PC-3 (cell line): ENCODE measurements around the gene MCL1. TPM values are rescaled to one million over a fixed set of nuclear protein-coding genes. Genes with fewer than 3 reads are reported as not detected.
A peak's percentile ranks its signal among the peaks of the same experiment; 100 is the strongest.
"Not testable (repeated sequence)": the region's sequence is repeated elsewhere in the genome, so short reads cannot be mapped to it uniquely, and the experiment has no call there.

Source experiments
- ATAC-seq: fragments of 200-7000 bp; cut with Tn5 transposase; 2 replicates; pipeline ENCODE4 v1.9.1; 2020; ENCODE audit warnings: mild to moderate bottlenecking, moderate library complexity
- BruUV-seq: library from RNA; stranded (reverse); fragments of 400-500 nt; replicated peaks from 2 replicates; lab custom pipeline; 2021; lab: Mats Ljungman, UMichigan
- CTCF ChIA-PET: fragments of 300-600 bp; sonication (Branson Sonifier 250); formaldehyde crosslinking; loops from one replicate; lab custom pipeline; 2022; ENCODE audit warnings: antibody characterized with exemption; lab: Charles Lee
- POLR2A ChIA-PET: fragments of 300-600 bp; sonication (Branson Sonifier 250); formaldehyde crosslinking; loops from one replicate; lab custom pipeline; 2022; ENCODE audit warnings: antibody characterized with exemption; ENCODE audit not compliant: unreplicated experiment; lab: Charles Lee
- DNase-seq: peaks from one replicate; pipeline ENCODE4 v3.0.0-alpha.2; 2015
- H2AFZ ChIP-seq: fragments of 300-600 bp; sonication (generic); 2 replicates; pipeline ENCODE4 v1.6.0; 2016; ENCODE audit warnings: antibody characterized with exemption, low read length
- H3F3A ChIP-seq: fragments of 300-600 bp; sonication (generic); one replicate; pipeline ENCODE4 v1.6.0; 2017; ENCODE audit warnings: antibody characterized with exemption, low read length, control low read depth, mild to moderate bottlenecking; ENCODE audit not compliant: unreplicated experiment
- H3K27ac ChIP-seq: fragments of 300-600 bp; sonication (generic); 2 replicates; pipeline ENCODE4 v1.5.1; 2016; ENCODE audit warnings: mild to moderate bottlenecking, low read length
- H3K27me3 ChIP-seq: fragments of 300-600 bp; sonication (generic); 2 replicates; pipeline ENCODE4 v1.6.1; 2016; ENCODE audit warnings: low read length, mixed read lengths
- H3K36me3 ChIP-seq: fragments of 300-600 bp; sonication (generic); 2 replicates; pipeline ENCODE4 v1.6.1; 2016; ENCODE audit warnings: low read depth, mixed run types, low read length, mixed read lengths
- H3K4me1 ChIP-seq: fragments of 300-600 bp; sonication (generic); 2 replicates; pipeline ENCODE4 v1.5.1; 2016; ENCODE audit warnings: low read length; ENCODE audit not compliant: insufficient read depth
- H3K4me2 ChIP-seq: fragments of 300-600 bp; sonication (generic); 2 replicates; pipeline ENCODE4 v1.6.0; 2016; ENCODE audit warnings: low read length
- H3K4me3 ChIP-seq: fragments of 300-600 bp; sonication (generic); 2 replicates; pipeline ENCODE4 v1.5.1; 2016; ENCODE audit warnings: mild to moderate bottlenecking, low read length, mixed read lengths
- H3K79me2 ChIP-seq: fragments of 300-600 bp; sonication (generic); 2 replicates; pipeline ENCODE4 v1.6.1; 2017; ENCODE audit warnings: low read length, mixed read lengths
- H3K9ac ChIP-seq: fragments of 300-600 bp; sonication (generic); 2 replicates; pipeline ENCODE4 v1.6.0; 2016; ENCODE audit warnings: mild to moderate bottlenecking, low read length
- H3K9me2 ChIP-seq: fragments of 300-600 bp; sonication (generic); replicated peaks from 2 replicates; pipeline ENCODE4 v1.6.1; 2016; ENCODE audit warnings: mixed run types, low read length, mixed read lengths
- H3K9me3 ChIP-seq: fragments of 300-600 bp; sonication (generic); 2 replicates; pipeline ENCODE4 v1.6.1; 2016; ENCODE audit warnings: low read length, mixed read lengths
- H4K20me1 ChIP-seq: fragments of 300-600 bp; sonication (generic); 2 replicates; pipeline ENCODE4 v1.6.1; 2016; ENCODE audit warnings: low read length, mixed read lengths
- CTCF ChIP-seq: fragments of 300-600 bp; sonication (generic); conservative IDR thresholded peaks from 2 replicates; pipeline ENCODE4 v1.5.1; 2017; ENCODE audit warnings: antibody characterized with exemption, low read depth, mild to moderate bottlenecking, low read length
- EZH2 ChIP-seq: fragments of 300-600 bp; sonication (generic); IDR thresholded peaks from one replicate; pipeline ENCODE4 v1.6.1; 2017; ENCODE audit warnings: antibody characterized with exemption, mild to moderate bottlenecking, low read length; ENCODE audit not compliant: unreplicated experiment
- EZH2phosphoT487 ChIP-seq: fragments of 300-600 bp; sonication (generic); IDR thresholded peaks from 2 replicates; pipeline ENCODE4 v1.6.1; 2018; ENCODE audit warnings: mild to moderate bottlenecking, antibody characterized with exemption, low read length, borderline replicate concordance
- intact Hi-C: fragments of 100-400 bp; cut with micrococcal nuclease; formaldehyde crosslinking; loops from 2 replicates; pipeline ENCODE4 v1.9.0; 2023
- total RNA-seq: library from RNA; depleted of rRNA; stranded (reverse); fragments of >200 nt; gene quantifications from 2 replicates; pipeline ENCODE4 v1.2.3, GENCODE V29; 2014

MCL1 gene
- total RNA-seq, 1 experiment from 2014 or later: 285 TPM

- POLR2A ChIA-PET: interaction anchor here (0.6 to 2.0 kb wide), 5 partner anchors 38 to 329 kb away, joined by 4 to 15 read pairs (median 9); partner anchors contain the start of genes GOLPH3L and MCL1
- H3K27me3 ChIP-seq: no peaks in the 10 kb centered on the region
- no peaks in the 10 kb centered on the region for H3K9me3 ChIP-seq
- peak overlapping the region; percentile 92 for H3K4me2 ChIP-seq
- peaks cover 46% of the 10 kb centered on the region for H3K4me1 ChIP-seq
- H3K9me2 ChIP-seq: no peaks in the 10 kb centered on the region
- H4K20me1 ChIP-seq: 0 out of 2 replicates have a peak, but pooled peaks cover 3% of the 10 kb centered on the region
- peaks cover 46% of the 10 kb centered on the region for H3K79me2 ChIP-seq
- no peak overlapping the region for H2AFZ ChIP-seq
- BruUV-seq: no TSS peak
- peak overlapping the region; percentile 92 for H3K9ac ChIP-seq
- peaks cover 37% of the 10 kb centered on the region for H3K36me3 ChIP-seq
- TF ChIP-seq EZH2phosphoT487 (no peak), CTCF (no peak), EZH2 (no peak)
- intact Hi-C loops: loop anchor here (2.0 to 10.0 kb wide), 4 partner anchors 39 to 377 kb away; partner anchors contain the start of genes GOLPH3L, MINDY1 and PRUNE1
- peaks cover 5% of the 10 kb centered on the region for H3F3A ChIP-seq
- ATAC-seq: no peak
- peak; percentile 30 for DNase-seq
- CTCF ChIA-PET: interaction anchor here (0.5 kb wide), 1 partner anchor 355 kb away, joined by 4 read pairs; no protein-coding TSS in a partner anchor
- H3K4me3 ChIP-seq: peak overlapping the region; percentile 79
- H3K27ac ChIP-seq: no peak overlapping the region
These were observed 48.5 kb upstream of the MCL1 start for GRCh38 chr1:150627826-150628410.

- no TSS peak for BruUV-seq
- DNase-seq (no peak), ATAC-seq (no peak)
- Histone ChIP-seq H3K4me3 (no peak overlapping the region), H3K36me3 (peaks cover 52% of the 10 kb centered on the region), H3K27me3 (no peaks in the 10 kb centered on the region), H3K9me2 (no peaks in the 10 kb centered on the region), H3K9me3 (no peaks in the 10 kb centered on the region), H3K4me2 (no peak overlapping the region), H3K9ac (no peak overlapping the region), H4K20me1 (0 out of 2 replicates have a peak, but pooled peaks cover 3% of the 10 kb centered on the region), H3K27ac (peak overlapping the region; percentile 3; the same call in 1 of the 2 replicates), H3K79me2 (peaks cover 57% of the 10 kb centered on the region), H3K4me1 (peaks cover 59% of the 10 kb centered on the region), H2AFZ (no peak overlapping the region), H3F3A (peaks cover 5% of the 10 kb centered on the region)
- CTCF ChIA-PET: no interaction called here
- no peak for TF ChIP-seq EZH2
- no peak for TF ChIP-seq EZH2phosphoT487
- no peak for TF ChIP-seq CTCF
- POLR2A ChIA-PET: interaction anchor here (0.6 kb wide), 1 partner anchor 1183 kb away, joined by 3 read pairs; no protein-coding TSS in a partner anchor
- intact Hi-C loops: loop anchor here (5.0 to 10.0 kb wide), 2 partner anchors 41 to 379 kb away; partner anchors contain the start of genes MINDY1 and PRUNE1
These were observed 46.7 kb upstream of the MCL1 start for GRCh38 chr1:150626150-150626549.

- ATAC-seq, H3F3A ChIP-seq, CTCF ChIA-PET, H3K9me3 ChIP-seq, H3K4me3 ChIP-seq, BruUV-seq, H2AFZ ChIP-seq, H4K20me1 ChIP-seq, H3K9me2 ChIP-seq, DNase-seq, H3K27me3 ChIP-seq: not testable (repeated sequence)
- Histone ChIP-seq H3K36me3 (peaks cover 66% of the 10 kb centered on the region), H3K4me1 (peaks cover 64% of the 10 kb centered on the region), H3K79me2 (peaks cover 53% of the 10 kb centered on the region), H3K9ac (peak overlapping the region; percentile 59), H3K4me2 (peak overlapping the region; percentile 54), H3K27ac (peak overlapping the region; percentile 93)
- intact Hi-C loops: loop anchor here (5.0 to 10.0 kb wide), 3 partner anchors 303 to 380 kb away; partner anchors contain the start of genes MINDY1, PRUNE1 and SETDB1
- POLR2A ChIA-PET: interaction anchor here (0.6 to 1.4 kb wide), 3 partner anchors 52 to 63 kb away, joined by 4 to 10 read pairs (median 5); no protein-coding TSS in a partner anchor
These were observed 45.1 kb upstream of the MCL1 start for GRCh38 chr1:150624546-150624945.

GRCh38 chr1:150624134-150624533 is 44.7 kb upstream of the MCL1 start:
- ATAC-seq: peak; percentile 23
- H3K79me2 ChIP-seq: peaks cover 57% of the 10 kb centered on the region
- H3K27me3 ChIP-seq, H3K9me3 ChIP-seq, BruUV-seq, H3F3A ChIP-seq, H2AFZ ChIP-seq, CTCF ChIA-PET, H3K4me3 ChIP-seq, H4K20me1 ChIP-seq, H3K9me2 ChIP-seq: not testable (repeated sequence)
- H3K36me3 ChIP-seq: peaks cover 70% of the 10 kb centered on the region
- H3K4me2 ChIP-seq: peak overlapping the region; percentile 81
- POLR2A ChIA-PET: interaction anchor here (0.6 to 1.4 kb wide), 4 partner anchors 52 to 260 kb away, joined by 3 to 10 read pairs (median 4); partner anchors contain the start of gene RPRD2
- H3K27ac ChIP-seq: peak overlapping the region; percentile 93
- peak; percentile 97 for DNase-seq
- H3K9ac ChIP-seq: peak overlapping the region; percentile 59
- peaks cover 64% of the 10 kb centered on the region for H3K4me1 ChIP-seq
- intact Hi-C loops: loop anchor here (5.0 to 10.0 kb wide), 3 partner anchors 303 to 381 kb away; partner anchors contain the start of genes MINDY1, PRUNE1 and SETDB1
